H1 (cell line): Measurements from ENCODE around the gene SKP2. TPM values are rescaled to one million over a fixed set of nuclear protein-coding genes. Genes with fewer than 3 reads are reported as not detected.

Source experiments
- CTCF ChIA-PET: fragments of 300-600 bp; sonication (Branson Sonifier 250); formaldehyde crosslinking; loops from one replicate; lab custom pipeline; 2021; ENCODE audit not compliant: partially characterized antibody; lab: Charles Lee
- POLR2A ChIA-PET: fragments of 300-600 bp; sonication (Branson Sonifier 250); formaldehyde crosslinking; loops from one replicate; lab custom pipeline; 2021; ENCODE audit warnings: inconsistent platforms; ENCODE audit not compliant: partially characterized antibody; lab: Charles Lee
- DNase-seq, 2 experiments: peaks; one replicate each; pipeline versions ENCODE4 v3.0.0 to v3.0.0-alpha.2; 2010 to 2022; ENCODE audit warnings: low spot score in 2 of 2, low read depth in 1 of 2, mixed read lengths in 1 of 2
- FAIRE-seq: peaks from 2 replicates; lab custom pipeline; 2011; peaks lifted over from hg19 to GRCh38; lab: Jason Lieb, UNC
- H2AFZ ChIP-seq: 2 replicates; pipeline ENCODE4 v1.8.1; 2012; ENCODE audit warnings: low read length, inconsistent platforms
- H2AK5ac ChIP-seq: 2 replicates; pipeline ENCODE4 v1.6.1; 2013; ENCODE audit warnings: low read depth, low read length
- H2BK120ac ChIP-seq: replicated peaks from 2 replicates; pipeline ENCODE3; 2013; ENCODE audit warnings: low read depth, low read length, inconsistent platforms
- H2BK12ac ChIP-seq: 2 replicates; pipeline ENCODE4 v1.6.1; 2013; ENCODE audit warnings: low read depth, low read length
- H2BK15ac ChIP-seq: 2 replicates; pipeline ENCODE4 v1.6.1; 2013; ENCODE audit warnings: low read length
- H2BK20ac ChIP-seq: 2 replicates; pipeline ENCODE4 v1.6.1; 2013; ENCODE audit warnings: low read length
- H2BK5ac ChIP-seq: 2 replicates; pipeline ENCODE4 v1.6.1; 2013; ENCODE audit warnings: low read depth, low read length
- H3K14ac ChIP-seq: 2 replicates; pipeline ENCODE4 v1.6.1; 2013; ENCODE audit warnings: inconsistent platforms; ENCODE audit not compliant: insufficient read length
- H3K18ac ChIP-seq: 2 replicates; pipeline ENCODE4 v1.6.1; 2013; ENCODE audit warnings: low read length; ENCODE audit errors: extremely low read depth
- H3K23ac ChIP-seq: 2 replicates; pipeline ENCODE4 v1.6.1; 2013; ENCODE audit warnings: inconsistent platforms; ENCODE audit not compliant: insufficient read length
- H3K23me2 ChIP-seq: 2 replicates; pipeline ENCODE4 v1.6.1; 2013; ENCODE audit warnings: low read depth, low read length
- H3K27ac ChIP-seq: 2 replicates; pipeline ENCODE4 v1.6.1; 2011; ENCODE audit warnings: low read depth, low read length, inconsistent platforms
- H3K27me3 ChIP-seq, 4 experiments: replicated peaks in 1 of 4; 1 replicate in 1 of 4; 2 replicates in 3 of 4; pipeline versions ENCODE4 v1.6.1 to v1.8.1; 2011 to 2013; ENCODE audit warnings: low read length in 3 of 4, mild to moderate bottlenecking in 3 of 4, inconsistent platforms in 2 of 4, mixed read lengths in 2 of 4, moderate library complexity in 1 of 4; ENCODE audit not compliant: control insufficient read depth in 3 of 4, insufficient read depth in 3 of 4; ENCODE audit errors: extremely low read depth in 1 of 4
- H3K36me3 ChIP-seq, 4 experiments: 2 replicates each; pipeline versions ENCODE4 v1.6.1 to v1.8.1; 2011 to 2013; ENCODE audit warnings: mild to moderate bottlenecking in 4 of 4, low read length in 3 of 4, moderate library complexity in 2 of 4, control low read depth in 1 of 4, inconsistent platforms in 1 of 4; ENCODE audit not compliant: insufficient read depth in 4 of 4, control insufficient read depth in 2 of 4
- H3K4ac ChIP-seq: replicated peaks from 2 replicates; pipeline ENCODE3; 2013; ENCODE audit warnings: low read length, low read depth, mixed read lengths, inconsistent platforms; ENCODE audit not compliant: insufficient read length
- H3K4me1 ChIP-seq, 4 experiments: replicated peaks in 1 of 4; 1 replicate in 1 of 4; 2 replicates in 3 of 4; pipeline versions ENCODE4 v1.6.1 to v1.8.1; 2011 to 2013; ENCODE audit warnings: low read length in 3 of 4, inconsistent platforms in 2 of 4, mixed read lengths in 1 of 4; ENCODE audit not compliant: insufficient read depth in 4 of 4, control insufficient read depth in 3 of 4
- H3K4me2 ChIP-seq, 2 experiments: 2 replicates each; pipeline versions ENCODE4 v1.6.1 to v1.8.1; 2011 to 2013; ENCODE audit warnings: low read depth in 2 of 2, low read length in 2 of 2, control low read depth in 1 of 2, inconsistent platforms in 1 of 2, mild to moderate bottlenecking in 1 of 2; ENCODE audit not compliant: insufficient read depth in 1 of 2
- H3K4me3 ChIP-seq, 4 experiments: fragments of 200-600, 300-600 bp in 1 of 4; sonication (generic), shearing (Covaris generic), sonication (Bioruptor Twin) in 1 of 4; 2 replicates each; pipeline versions ENCODE4 v1.5.1 to v1.8.1; 2011 to 2016; ENCODE audit warnings: low read length in 4 of 4, low read depth in 3 of 4, control low read depth in 2 of 4, inconsistent platforms in 2 of 4, mild to moderate bottlenecking in 2 of 4, mixed read lengths in 1 of 4, moderate library complexity in 1 of 4; ENCODE audit not compliant: insufficient read depth in 2 of 4; ENCODE audit errors: extremely low read depth in 1 of 4
- H3K56ac ChIP-seq: replicated peaks from 2 replicates; pipeline ENCODE3; 2013; ENCODE audit warnings: low read depth, mild to moderate bottlenecking, mixed read lengths, low read length, inconsistent platforms; ENCODE audit not compliant: insufficient read length
- H3K79me1 ChIP-seq: 2 replicates; pipeline ENCODE4 v1.6.1; 2013; ENCODE audit warnings: low read depth, low read length, control low read depth
- H3K79me2 ChIP-seq, 2 experiments: 2 replicates each; pipeline versions ENCODE4 v1.6.1 to v1.8.1; 2012 to 2013; ENCODE audit warnings: low read length in 2 of 2, mild to moderate bottlenecking in 2 of 2, inconsistent platforms in 1 of 2; ENCODE audit not compliant: insufficient read depth in 2 of 2, control insufficient read depth in 1 of 2
- H3K9ac ChIP-seq, 4 experiments: replicated peaks in 1 of 4; 1 replicate in 1 of 4; 2 replicates in 3 of 4; pipeline versions ENCODE4 v1.6.1 to v1.8.1; 2011 to 2013; ENCODE audit warnings: low read depth in 3 of 4, low read length in 3 of 4, control low read depth in 2 of 4, mild to moderate bottlenecking in 2 of 4, moderate library complexity in 2 of 4, inconsistent platforms in 1 of 4; ENCODE audit errors: extremely low read depth in 1 of 4
- H3K9me3 ChIP-seq, 2 experiments: 2 replicates each; pipeline versions ENCODE4 v1.6.1 to v1.8.1; 2012 to 2013; ENCODE audit warnings: mild to moderate bottlenecking in 2 of 2, moderate library complexity in 2 of 2, control low read depth in 1 of 2, inconsistent platforms in 1 of 2, low read depth in 1 of 2, low read length in 1 of 2, mixed read lengths in 1 of 2; ENCODE audit not compliant: insufficient read depth in 2 of 2
- H4K20me1 ChIP-seq, 2 experiments: replicated peaks in 1 of 2; 2 replicates each; pipeline versions ENCODE3 to v1.8.1; 2011 to 2013; ENCODE audit warnings: inconsistent platforms in 2 of 2, low read length in 2 of 2, mild to moderate bottlenecking in 1 of 2; ENCODE audit not compliant: insufficient read depth in 2 of 2, control insufficient read depth in 1 of 2
- H4K5ac ChIP-seq: 2 replicates; pipeline ENCODE4 v1.6.1; 2013; ENCODE audit warnings: low read length, low read depth, mixed read lengths, inconsistent platforms; ENCODE audit not compliant: insufficient read length
- H4K8ac ChIP-seq: 2 replicates; pipeline ENCODE4 v1.8.0; 2013; ENCODE audit warnings: mild to moderate bottlenecking, moderate library complexity, low read length, inconsistent platforms; ENCODE audit not compliant: insufficient read depth; ENCODE audit errors: extremely low read depth
- H4K91ac ChIP-seq: replicated peaks from 2 replicates; pipeline ENCODE3; 2013; ENCODE audit warnings: low read length, mixed read lengths, inconsistent platforms; ENCODE audit not compliant: insufficient read length
- EZH2 ChIP-seq: fragments of 200-600 bp; sonication (generic); IDR thresholded peaks from 2 replicates; pipeline ENCODE4 v1.7.1; 2012; ENCODE audit warnings: low read depth, mild to moderate bottlenecking, moderate library complexity, low read length, inconsistent platforms; ENCODE audit not compliant: severe bottlenecking
- NANOG ChIP-seq: IDR thresholded peaks from 2 replicates; pipeline ENCODE4 v1.6.1; 2011; ENCODE audit warnings: low read length, low read depth, mild to moderate bottlenecking, inconsistent platforms; ENCODE audit not compliant: insufficient read depth, poor library complexity, severe bottlenecking
- PHF8 ChIP-seq: fragments of 200-600 bp; sonication (generic); conservative IDR thresholded peaks from 2 replicates; pipeline ENCODE4 v1.7.1; 2012; ENCODE audit warnings: low read depth, mild to moderate bottlenecking, inconsistent platforms, low read length, moderate library complexity
- YY1 ChIP-seq: IDR thresholded peaks from 2 replicates; pipeline ENCODE4 v1.6.1; 2011; ENCODE audit warnings: low read depth, mild to moderate bottlenecking, low read length
- ZNF274 ChIP-seq: IDR thresholded peaks from 2 replicates; pipeline ENCODE4 v1.7.0; 2012; ENCODE audit warnings: low read length, borderline replicate concordance; ENCODE audit errors: extremely low read depth
- WGBS, 2 experiments: shearing (Covaris generic) in 1 of 2; methylation state at CpG; one replicate each; pipeline versions ENCODE4 v1.1.6 to v1.1.7; 2013 to 2015; ENCODE audit warnings: low lambda C conversion rate in 2 of 2, mixed read lengths in 2 of 2, inconsistent platforms in 1 of 2, low coverage in 1 of 2, missing lambda C conversion rate in 1 of 2; ENCODE audit not compliant: insufficient replicate concordance in 2 of 2, insufficient coverage in 1 of 2, insufficient read length in 1 of 2; ENCODE audit errors: extremely low coverage in 1 of 2, missing lambda C conversion rate in 1 of 2; 5-methylcytosine and 5-hydroxymethylcytosine counted together
- polyA plus RNA-seq, 7 experiments: library from polyadenylated mRNA; depleted of rRNA in 3 of 7; stranded (reverse) in 5 of 7; unstranded in 2 of 7; fragments of >200 nt in 5 of 7; fragments of 200-250 nt in 2 of 7; gene quantifications; 1 replicate in 5 of 7; 2 replicates in 1 of 7; 4 replicates in 1 of 7; pipeline versions ENCODE4 v1.2.1 to v1.2.3, GENCODE V29; 2011 to 2013; ENCODE audit warnings: missing spikeins in 2 of 7, mixed read lengths in 2 of 7
- total RNA-seq: library from RNA; stranded (reverse); fragmentation: NEBNext Ultra II Directional; extraction: Animal tissue kit (Norgen Biotek cat#: 25700); gene quantifications from 2 replicates; pipeline ENCODE4 v1.2.1, GENCODE V29; 2021

Gene SKP2
- total and polyA plus RNA-seq, 2 of the 8 experiments (the other 6 are each of a cell fraction or from before 2014, with no cell fraction given): 49.9 to 104 TPM

DNA sequence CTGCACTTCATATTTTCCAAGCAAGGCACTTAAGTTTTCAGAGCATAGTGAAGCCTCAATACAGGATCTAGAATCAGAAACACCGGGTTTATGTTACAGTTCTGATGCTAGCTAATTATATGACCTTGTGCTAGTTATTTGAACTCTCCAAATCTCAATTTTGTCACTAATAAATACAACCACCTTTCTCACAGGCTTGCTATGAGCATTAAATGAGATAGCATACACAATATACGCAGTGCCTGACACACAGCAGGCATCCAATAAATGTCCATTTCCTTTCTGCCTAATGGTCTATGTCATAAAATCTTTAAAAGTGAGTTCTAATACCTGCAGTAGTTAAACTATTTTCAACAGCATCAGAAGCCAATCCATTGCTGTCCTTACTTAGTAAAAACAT is 56.9 kb downstream of the SKP2 start:
- H3K9ac ChIP-seq: peak overlapping the region in 1 of 4 experiments; percentile 34; a peak in 1 of 7 replicates
- no peaks in the 10 kb centered on the region for H3K27me3 ChIP-seq
- no peak for DNase-seq
- no peak overlapping the region for H4K5ac ChIP-seq
- no peaks in the 10 kb centered on the region; a peak in 1 of 8 replicates for H3K36me3 ChIP-seq
- no peak overlapping the region for H3K56ac ChIP-seq
- H3K4me3 ChIP-seq: no peak overlapping the region
- H3K14ac ChIP-seq: no peak overlapping the region
- ChIA-PET POLR2A (no interaction called here), CTCF (no interaction called here)
- H3K4me2 ChIP-seq: no peak overlapping the region
- H2BK120ac ChIP-seq: no peak overlapping the region
- H3K18ac ChIP-seq: no peak overlapping the region
- H4K20me1 ChIP-seq: no peaks in the 10 kb centered on the region
- H2BK15ac ChIP-seq: no peak overlapping the region
- H3K9me3 ChIP-seq: no peaks in the 10 kb centered on the region
- no peaks in the 10 kb centered on the region for H3K79me2 ChIP-seq
- TF ChIP-seq YY1: no peak
- no peak for TF ChIP-seq NANOG
- TF ChIP-seq ZNF274: no peak
- TF ChIP-seq PHF8: no peak
- TF ChIP-seq EZH2: no peak
- FAIRE-seq: no peak
- 93% methylated on average over 2 of the region's 2 CpGs; no CpG with 5 or more reads in 1 of the 2 experiments for WGBS, 2 experiments
- no peak overlapping the region for H2AFZ ChIP-seq
- H4K91ac ChIP-seq: no peak overlapping the region
- no peak overlapping the region for H2AK5ac ChIP-seq
- no peak overlapping the region for H3K23ac ChIP-seq
- H3K4ac ChIP-seq: no peak overlapping the region
- no peak overlapping the region for H2BK5ac ChIP-seq
- H3K27ac ChIP-seq: no peak overlapping the region
- no peaks in the 10 kb centered on the region for H3K79me1 ChIP-seq
- no peaks in the 10 kb centered on the region for H3K23me2 ChIP-seq
- H3K4me1 ChIP-seq: no peaks in the 10 kb centered on the region
- no peak overlapping the region for H2BK20ac ChIP-seq
- H2BK12ac ChIP-seq: no peak overlapping the region
- no peak overlapping the region for H4K8ac ChIP-seq
